ENCODE measurements around the gene POMC. TPM values are rescaled to one million over a fixed set of nuclear protein-coding genes. Genes with fewer than 3 reads are reported as not detected.

Gene POMC
- total and polyA plus RNA-seq, 2 of the 8 experiments (the other 6 are each of a cell fraction or from before 2014, with no cell fraction given) = 1.7 to 4.7 TPM

GRCh38 chr2:25132693-25133092 lies 35.7 kb downstream of the POMC start:
- Histone ChIP-seq H3K79me1 (ENCODE audit: low read depth, low read length) (no peaks in the 10 kb centered on the region), H2AK5ac (ENCODE audit: low read depth, low read length) (no peak overlapping the region), H3K36me3 (ENCODE audit: control insufficient read depth in 2 of 4, insufficient read depth in 4 of 4, low read length in 3 of 4) (peaks cover 0 to 2% (median 0%) of the 10 kb centered on the region in 4 experiments; a peak in 1 of 8 replicates), H3K9me3 (ENCODE audit: insufficient read depth in 2 of 2, low read depth in 1 of 2, low read length in 1 of 2) (no peaks in the 10 kb centered on the region), H4K5ac (ENCODE audit: insufficient read length, low read depth, low read length) (no peak overlapping the region), H3K27ac (ENCODE audit: low read depth, low read length) (no peak overlapping the region), H3K23me2 (ENCODE audit: low read depth, low read length) (peaks cover 6% of the 10 kb centered on the region; the same call in 1 of the 2 replicates), H3K4ac (replicated peaks; ENCODE audit: insufficient read length, low read depth, low read length) (peak overlapping the region; percentile 32), H3K9ac (replicated peaks in 1 of 4; ENCODE audit: extremely low read depth in 1 of 4, low read depth in 3 of 4, low read length in 3 of 4) (no peak overlapping the region), H3K79me2 (ENCODE audit: control insufficient read depth in 1 of 2, insufficient read depth in 2 of 2, low read length in 2 of 2) (no peaks in the 10 kb centered on the region), H4K8ac (ENCODE audit: extremely low read depth, insufficient read depth, low read length) (no peak overlapping the region), H3K4me3 (ENCODE audit: extremely low read depth in 1 of 4, insufficient read depth in 2 of 4, low read depth in 3 of 4, low read length in 4 of 4) (peak overlapping the region in 1 of 4 experiments; percentile 56; a peak in 2 of 8 replicates), H3K23ac (ENCODE audit: insufficient read length) (no peak overlapping the region), H3K18ac (ENCODE audit: extremely low read depth, low read length) (no peak overlapping the region), H4K91ac (replicated peaks; ENCODE audit: insufficient read length, low read length) (no peak overlapping the region), H3K27me3 (replicated peaks in 1 of 4; ENCODE audit: control insufficient read depth in 3 of 4, extremely low read depth in 1 of 4, insufficient read depth in 3 of 4, low read length in 3 of 4) (peaks cover 2 to 32% (median 21%) of the 10 kb centered on the region in 4 experiments), H3K4me2 (ENCODE audit: insufficient read depth in 1 of 2, low read depth in 2 of 2, low read length in 2 of 2) (peak overlapping the region; percentile 22 to 94; a peak in 2 of 4 replicates), H2BK120ac (replicated peaks; ENCODE audit: low read depth, low read length) (no peak overlapping the region), H2BK5ac (ENCODE audit: low read depth, low read length) (no peak overlapping the region), H2BK20ac (ENCODE audit: low read length) (no peak overlapping the region), H2AFZ (ENCODE audit: low read length) (no peak overlapping the region), H3K4me1 (replicated peaks in 1 of 4; ENCODE audit: control insufficient read depth in 3 of 4, insufficient read depth in 4 of 4, low read length in 3 of 4) (peaks cover 0 to 12% (median 7%) of the 10 kb centered on the region in 4 experiments; a peak in 6 of 7 replicates), H3K14ac (ENCODE audit: insufficient read length) (no peak overlapping the region), H2BK12ac (ENCODE audit: low read depth, low read length) (no peak overlapping the region), H4K20me1 (replicated peaks in 1 of 2; ENCODE audit: control insufficient read depth in 1 of 2, insufficient read depth in 2 of 2, low read length in 2 of 2) (no peaks in the 10 kb centered on the region), H3K56ac (replicated peaks; ENCODE audit: insufficient read length, low read depth, low read length) (no peak overlapping the region), H2BK15ac (ENCODE audit: low read length) (no peak overlapping the region)
- CTCF ChIA-PET (ENCODE audit: partially characterized antibody) = interaction anchor here (0.9 to 10.0 kb wide), 4 partner anchors 33 to 156 kb away, joined by 3 to 176 read pairs (median 3); no protein-coding TSS in a partner anchor
- DNase-seq (ENCODE audit: low read depth in 1 of 2, low spot score in 2 of 2) (no peak), FAIRE-seq (no peak)
- TF ChIP-seq BRCA1 (IDR thresholded peaks at IDR 0.05; ENCODE audit: low read depth, low read length) = no peak
- TF ChIP-seq KDM1A (IDR thresholded peaks at IDR 0.05; ENCODE audit: borderline replicate concordance, low read length) = no peak
- TF ChIP-seq CREB1 (IDR thresholded peaks at IDR 0.05) = no peak
- TF ChIP-seq JUND (IDR thresholded peaks at IDR 0.05; ENCODE audit: low read length) = no peak
- TF ChIP-seq EGR1 (IDR thresholded peaks at IDR 0.05; ENCODE audit: borderline replicate concordance, low read depth, low read length) = no peak
- TF ChIP-seq ATF2 (IDR thresholded peaks at IDR 0.05; ENCODE audit: low read length) = no peak
- POLR2A ChIA-PET (ENCODE audit: partially characterized antibody) = interaction anchor here (1.1 kb wide), 1 partner anchor 162 kb away, joined by 3 read pairs; no protein-coding TSS in a partner anchor
- 86% methylated on average over 12 of the region's 13 CpGs; no CpG with 5 or more reads in 1 of the 2 experiments for WGBS, 2 experiments (ENCODE audit: extremely low coverage in 1 of 2, insufficient coverage in 1 of 2, insufficient read length in 1 of 2, insufficient replicate concordance in 2 of 2, low coverage in 1 of 2, low lambda C conversion rate in 2 of 2, missing lambda C conversion rate in 1 of 2)
